ENCODE measurements around the gene RPSA.

GRCh38 chr3:39388153-39388552, 18.4 kb upstream of the RPSA start:
- TF ChIP-seq CTCF (IDR thresholded peaks at IDR 0.05) (no peak), POLR2A (IDR thresholded peaks at IDR 0.05) (no peak)

All from gastroesophageal sphincter (tissue), 3 donors.